Putamen (tissue), 1 donor: Measurements from ENCODE around the gene METTL4.

Experiments used
- DNase-seq: peaks from one replicate; pipeline ENCODE4 v3.0.0-alpha.2; 2016; ENCODE audit warnings: low spot score

The METTL4 gene

DNA sequence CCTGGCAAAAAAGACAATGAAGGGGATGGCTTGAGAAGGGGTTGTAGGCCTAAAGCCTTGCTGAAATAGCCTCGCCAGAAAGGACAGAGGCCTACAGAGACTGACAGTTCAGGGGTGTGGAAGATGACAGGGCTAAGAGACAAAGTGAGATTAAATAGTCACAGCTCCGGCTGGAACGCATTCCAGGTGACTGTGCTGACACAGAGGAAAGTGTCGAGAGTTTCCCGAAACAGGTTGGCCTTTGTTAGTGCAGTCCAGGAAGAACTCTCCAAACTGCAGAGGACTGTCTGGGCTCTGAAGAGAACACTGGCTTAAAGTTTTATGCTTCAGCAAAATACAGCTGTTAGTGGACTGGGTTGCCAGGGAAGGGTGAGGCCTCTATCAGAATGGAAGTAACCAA, 52.8 kb downstream of the METTL4 start:
- no peak for DNase-seq

DNA sequence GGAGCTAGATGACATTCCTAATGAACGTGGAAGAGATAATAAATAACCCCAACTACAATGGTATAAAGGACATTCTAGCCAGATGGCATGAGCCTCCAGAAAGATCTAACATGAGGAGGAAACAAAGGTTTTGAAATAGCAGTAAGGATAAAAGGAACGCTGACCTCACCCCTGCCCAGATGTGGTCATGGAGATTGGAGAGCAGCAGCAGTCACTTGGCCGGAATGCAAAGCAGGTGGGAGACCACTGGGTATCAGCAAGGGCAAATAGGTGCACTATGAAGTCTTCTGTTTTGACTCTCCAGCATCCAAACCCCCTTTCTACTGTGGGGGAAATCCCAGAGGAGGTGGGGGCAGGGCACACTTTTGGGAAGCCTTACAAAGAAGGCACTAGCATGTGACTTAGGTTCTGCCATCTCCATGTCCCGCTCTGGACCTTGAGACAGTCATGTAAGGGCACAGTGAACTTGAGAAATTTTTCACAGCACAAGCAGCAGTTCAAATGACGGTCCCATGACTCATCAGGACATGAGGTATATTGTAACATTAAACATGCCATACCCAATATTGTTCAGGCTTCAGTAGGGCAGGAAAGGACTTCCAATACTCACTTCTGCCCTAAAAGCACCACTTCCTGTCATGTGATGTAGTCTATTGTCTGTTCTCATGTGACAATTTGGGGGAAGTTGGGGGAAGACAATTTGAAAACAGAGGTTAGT, 55.2 kb downstream of the METTL4 start:
- no peak for DNase-seq

DNA sequence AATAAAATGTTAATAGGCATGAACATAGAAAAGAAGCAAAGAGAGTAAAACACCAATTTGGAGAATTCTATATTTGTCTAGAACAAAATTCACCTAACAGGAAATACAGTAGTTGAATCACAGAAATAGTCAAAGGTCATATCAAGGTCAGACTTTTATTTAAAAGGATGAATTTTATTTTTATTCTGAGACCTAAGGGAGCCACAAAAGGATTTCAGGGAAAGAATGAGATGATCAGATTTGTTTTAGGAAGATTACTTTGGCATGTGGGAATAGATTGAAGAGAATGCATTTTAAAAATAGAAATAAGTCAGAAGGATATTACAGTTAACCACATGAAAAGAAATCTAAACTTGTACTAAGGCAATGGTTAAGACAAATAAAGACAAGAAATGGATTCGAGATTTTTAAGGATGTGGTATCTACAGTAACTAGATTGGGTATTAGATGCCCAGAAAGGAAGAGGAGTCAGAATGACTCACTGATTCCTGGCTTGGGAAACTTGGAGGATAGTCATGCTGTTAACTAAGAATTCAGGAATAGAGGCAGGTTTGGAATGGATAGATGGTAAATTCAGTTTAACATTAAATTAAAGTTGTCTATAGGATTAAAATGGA, 56.0 kb downstream of the METTL4 start:
- no peak for DNase-seq

DNA sequence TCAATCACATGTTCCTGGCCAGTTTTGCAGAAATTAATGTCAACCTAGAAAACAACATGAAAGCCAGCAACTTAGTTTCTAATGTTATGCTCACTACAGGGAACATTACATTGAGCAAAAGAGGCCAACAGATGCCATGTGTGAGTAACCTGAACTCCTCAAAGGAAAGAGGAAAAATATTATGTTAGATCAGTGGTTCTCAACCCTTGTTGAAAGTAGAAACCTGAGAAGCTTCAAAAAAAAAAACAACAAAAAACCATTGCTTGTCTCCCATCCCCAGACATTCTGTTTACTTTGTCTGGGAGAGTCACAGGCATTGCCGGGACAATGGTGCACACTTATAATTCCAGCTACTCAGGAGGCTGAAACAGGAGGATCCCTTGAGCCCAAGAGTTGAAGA, 57.7 kb downstream of the METTL4 start:
- no peak for DNase-seq

DNA sequence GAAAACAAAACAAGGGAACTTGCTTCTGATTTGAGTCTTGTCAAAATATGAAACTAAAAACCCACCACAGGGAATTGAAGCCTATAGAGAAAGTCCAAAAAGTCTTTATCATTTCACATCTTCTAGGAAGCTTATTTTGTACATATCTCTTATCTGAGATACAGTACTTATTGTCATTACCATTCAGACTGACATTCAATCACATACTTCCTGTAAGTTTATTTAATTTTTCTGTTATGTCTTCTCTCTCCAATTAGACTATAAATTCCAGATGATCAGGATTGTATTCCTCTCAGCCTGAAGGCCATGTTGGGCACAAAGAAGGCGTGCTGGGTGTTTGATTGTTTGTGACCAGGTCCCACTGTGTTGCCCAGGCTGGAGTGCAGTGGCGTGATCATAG, 59.2 kb downstream of the METTL4 start:
- DNase-seq = no peak

DNA sequence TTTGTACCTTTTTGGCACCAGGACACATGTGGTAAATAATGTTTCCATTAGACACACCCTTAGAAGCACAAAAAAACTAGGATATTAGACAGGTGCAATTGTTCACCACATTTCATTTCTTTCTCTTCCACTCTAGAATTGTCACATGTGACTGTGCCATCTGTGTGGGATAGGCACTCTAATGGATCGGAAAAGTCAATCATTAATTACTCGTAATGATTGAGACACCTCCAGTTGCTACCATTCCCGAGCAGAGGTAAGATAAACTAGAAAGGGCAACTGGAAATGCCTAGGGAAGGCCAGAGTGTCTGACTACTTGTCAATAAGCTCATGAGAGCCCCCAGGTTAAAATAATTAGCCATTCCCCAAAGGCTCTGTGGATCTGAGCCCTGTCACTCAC, 59.9 kb downstream of the METTL4 start:
- DNase-seq = no peak

DNA sequence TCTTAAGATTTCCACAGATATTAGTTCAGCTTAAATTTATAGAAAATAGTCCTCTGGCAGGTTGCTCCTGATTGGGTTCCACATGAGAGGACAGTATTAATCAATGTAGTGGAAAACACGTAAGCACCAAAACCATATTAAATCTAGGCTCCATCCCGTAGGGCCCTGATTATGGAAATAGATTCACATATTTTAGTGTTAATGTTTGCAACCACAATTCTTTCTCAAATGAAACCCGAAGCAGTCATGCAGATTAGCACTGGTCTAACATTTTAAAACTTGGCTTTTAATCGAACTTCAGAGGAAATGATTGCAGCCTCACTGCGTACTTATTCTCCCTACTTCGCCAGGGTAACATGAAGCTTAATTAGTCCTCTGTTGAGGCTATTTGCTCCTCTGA, 60.9 kb downstream of the METTL4 start:
- no peak for DNase-seq

DNA sequence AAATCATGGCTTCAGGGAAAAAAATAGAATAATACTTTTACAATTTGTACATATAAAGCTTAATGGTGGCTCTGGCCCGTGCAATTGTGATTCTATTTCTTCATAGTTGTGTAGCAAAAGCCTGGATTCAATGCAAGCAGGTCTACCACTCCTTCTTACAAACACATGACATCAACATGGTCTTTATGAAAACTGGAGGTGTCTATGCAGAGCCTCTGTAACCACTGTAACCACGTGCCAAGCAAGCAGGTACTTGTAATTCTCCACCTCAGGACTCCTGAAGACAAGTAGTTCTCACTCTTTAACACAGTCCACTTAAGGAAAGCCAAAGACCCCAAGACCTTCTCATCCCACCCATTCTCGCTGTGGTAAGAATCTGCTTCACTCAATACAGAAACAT, 62.6 kb downstream of the METTL4 start:
- no peak for DNase-seq

DNA sequence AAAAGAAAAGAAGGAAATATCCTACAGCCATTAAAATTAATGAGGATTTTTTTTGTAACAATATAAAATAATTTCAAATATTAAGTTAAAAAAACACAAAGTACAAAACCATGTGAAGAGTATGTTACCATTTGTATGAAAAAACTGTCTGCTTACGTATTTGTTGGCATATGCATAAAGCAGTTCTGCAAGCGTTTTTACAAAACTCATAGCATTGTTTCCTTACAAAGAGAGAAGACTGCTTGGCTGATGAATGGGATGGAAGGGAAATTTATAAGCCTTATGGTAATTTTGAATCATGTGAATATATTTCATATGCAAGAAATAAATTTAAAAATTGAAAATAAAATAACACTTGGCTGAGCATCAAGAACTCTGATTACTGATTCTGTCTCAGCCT, 63.1 kb downstream of the METTL4 start:
- no peak for DNase-seq

DNA sequence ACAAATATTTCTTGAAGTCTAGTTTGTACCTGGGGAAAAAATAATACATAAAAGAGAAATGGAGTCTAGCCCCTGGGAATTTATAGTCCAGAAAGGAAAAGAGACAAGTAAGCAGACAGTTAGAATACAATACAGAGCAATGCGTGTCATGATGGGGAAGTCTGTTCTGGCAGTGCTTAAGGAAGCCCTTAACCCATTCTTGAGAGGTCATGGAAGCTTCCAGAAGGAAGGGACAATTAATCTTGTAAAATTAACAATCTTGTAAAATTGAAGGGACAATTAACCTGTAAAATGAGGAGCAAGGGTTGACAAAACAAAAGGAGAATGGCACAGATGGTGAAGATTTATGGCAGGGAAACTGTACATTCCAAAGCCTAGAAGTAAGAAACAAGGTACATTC, 66.7 kb downstream of the METTL4 start:
- DNase-seq = no peak

DNA sequence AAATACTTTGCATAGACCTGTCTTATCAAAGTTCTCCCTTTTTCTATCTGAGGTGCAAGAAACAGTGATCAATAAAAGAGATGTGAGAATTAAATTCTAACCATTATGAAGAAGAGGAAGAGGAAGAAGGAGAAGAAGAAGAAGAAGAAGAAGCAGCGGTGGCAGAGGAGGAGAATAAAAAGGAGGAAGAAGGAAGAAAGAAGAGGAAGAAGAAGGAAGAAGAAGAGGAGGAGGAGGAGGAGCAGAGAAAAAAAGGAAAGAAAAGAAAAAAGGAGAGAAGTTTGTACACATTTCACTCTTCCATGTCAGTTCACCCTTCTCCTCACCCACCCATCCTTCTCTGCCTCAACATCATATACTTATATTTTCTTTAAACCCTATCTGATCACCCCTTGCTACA, 68.4 kb downstream of the METTL4 start:
- DNase-seq = no peak

DNA sequence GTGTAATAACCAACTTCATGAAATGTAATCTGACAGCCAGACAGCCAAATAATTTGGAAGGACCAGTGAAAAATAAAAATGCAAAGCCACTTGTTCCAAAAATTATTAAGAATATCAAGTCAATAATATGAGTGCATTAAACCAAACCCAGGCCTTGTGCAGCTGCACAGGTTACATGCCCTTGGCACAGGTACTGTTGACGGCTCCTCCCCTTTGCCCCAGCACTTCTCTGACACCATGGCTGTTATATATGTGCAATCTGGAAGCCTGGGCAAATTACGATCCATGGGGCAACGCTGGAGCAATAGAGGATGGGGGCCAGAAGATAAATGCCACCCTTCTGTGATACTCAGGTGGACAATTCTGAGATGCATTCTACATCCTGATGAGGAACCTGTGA, 68.9 kb downstream of the METTL4 start:
- DNase-seq = no peak

DNA sequence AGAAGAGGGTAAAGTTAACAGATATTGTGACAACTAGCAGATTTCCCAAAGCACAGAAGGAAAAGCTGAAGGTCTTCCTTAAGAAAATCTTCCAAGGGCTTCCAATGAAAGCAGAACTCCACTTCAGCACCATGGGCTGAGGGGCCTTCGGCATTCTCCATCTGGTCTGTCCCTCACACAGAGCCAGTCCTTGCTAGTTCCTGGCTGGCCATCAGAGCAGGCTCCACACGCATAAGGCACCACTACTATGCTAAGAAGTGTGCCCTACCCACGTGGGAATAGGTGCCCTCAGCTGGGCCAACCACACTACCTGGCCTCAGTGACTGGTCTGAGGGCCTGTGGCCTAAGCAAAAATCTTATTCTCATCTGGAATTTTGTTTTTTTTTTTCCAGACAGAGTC, 73.5 kb downstream of the METTL4 start:
- no peak for DNase-seq

DNA sequence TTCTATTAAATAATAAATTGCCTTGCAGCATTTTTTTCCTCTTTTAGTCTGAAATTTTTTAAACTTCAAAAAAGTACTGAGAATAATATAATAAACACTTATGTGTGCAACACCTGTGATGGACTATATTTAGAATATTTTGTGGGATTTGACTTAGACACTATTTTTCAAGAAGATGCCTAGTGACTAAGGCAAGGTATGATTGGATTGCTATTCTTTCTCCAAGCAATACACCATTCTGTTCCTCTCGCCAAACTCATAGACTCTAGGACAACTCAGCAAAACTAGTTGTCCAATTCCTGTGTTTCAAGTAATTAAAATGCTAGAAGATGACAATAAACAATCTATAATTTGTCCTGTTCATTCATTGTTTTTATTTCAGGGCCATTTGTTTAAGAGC, 75.9 kb downstream of the METTL4 start:
- no peak for DNase-seq

DNA sequence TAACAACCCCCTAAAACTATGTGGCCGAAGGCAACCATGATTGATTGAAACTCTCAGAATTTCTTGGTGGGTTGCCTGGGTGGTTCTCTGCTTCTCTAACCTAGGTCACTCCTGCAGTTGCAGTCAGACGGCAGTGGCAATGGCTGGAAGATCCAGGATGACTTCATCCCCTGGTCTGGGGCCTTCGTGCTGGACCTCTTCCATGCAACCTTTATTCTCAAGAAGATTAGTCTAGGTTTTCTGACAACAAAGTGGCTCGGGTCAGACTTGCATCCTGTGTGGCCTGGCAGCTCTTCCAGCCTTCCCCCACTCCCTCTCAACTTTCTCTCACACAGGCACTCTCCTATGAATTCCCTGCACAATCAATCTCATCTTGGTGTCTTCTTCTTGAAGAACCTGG, 76.4 kb downstream of the METTL4 start:
- DNase-seq = no peak
